Ureter (tissue), 1 donor: ENCODE measurements around the gene CBX6. TPM values are rescaled to one million over a fixed set of nuclear protein-coding genes. Genes with fewer than 3 reads are reported as not detected.

Experiments used
- DNase-seq: peaks from one replicate; pipeline ENCODE4 v3.0.0-alpha.2; 2020; ENCODE audit warnings: low spot score
- total RNA-seq: library from RNA; stranded (reverse); gene quantifications from one replicate; pipeline ENCODE4 v1.2.4, GENCODE V29; 2023
- donor health status: DM: yes; HTN: yes; CAD: no.

Gene CBX6
- total RNA-seq, 1 donor from 2014 or later = 93.8 TPM

GRCh38 chr22:38873469-38874411, 1.7 kb upstream of the CBX6 start:
- DNase-seq = peak; percentile 37

GRCh38 chr22:38872831-38873248, 824 bp upstream of the CBX6 start:
- DNase-seq = peak; percentile 75

- DNase-seq = peak; percentile 55
Observed at GRCh38 chr22:38871360-38872171, 450 bp downstream of the CBX6 start.

DNA sequence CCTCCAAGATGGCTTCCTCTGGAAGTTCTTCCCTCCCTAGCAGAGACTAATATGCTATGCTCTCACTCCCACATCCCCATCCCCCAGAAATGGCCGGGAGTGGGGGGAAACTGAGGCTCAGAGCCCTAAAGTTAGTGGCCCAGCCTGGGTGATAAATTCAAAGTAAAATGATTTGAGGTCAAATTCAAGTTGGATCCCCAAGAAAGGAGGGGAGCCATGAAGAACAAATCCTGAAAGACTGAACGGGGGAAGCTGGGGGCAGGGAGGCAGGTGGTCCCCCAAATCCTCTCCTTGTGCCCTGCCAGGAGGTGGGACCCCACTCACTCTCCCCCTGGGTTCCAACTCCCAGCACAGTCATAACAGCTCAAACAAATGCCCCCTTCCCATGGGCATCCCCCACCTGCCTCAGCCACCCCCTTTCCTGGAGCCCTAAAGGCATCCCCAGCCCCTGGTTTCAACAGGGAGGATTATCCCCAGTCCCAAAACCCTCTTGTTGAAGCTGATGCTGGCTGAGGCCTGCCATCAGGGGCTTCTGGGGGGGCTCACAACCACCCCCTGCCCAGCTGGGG, 1.1 kb downstream of the CBX6 start:
- DNase-seq = peak; percentile 43

DNA sequence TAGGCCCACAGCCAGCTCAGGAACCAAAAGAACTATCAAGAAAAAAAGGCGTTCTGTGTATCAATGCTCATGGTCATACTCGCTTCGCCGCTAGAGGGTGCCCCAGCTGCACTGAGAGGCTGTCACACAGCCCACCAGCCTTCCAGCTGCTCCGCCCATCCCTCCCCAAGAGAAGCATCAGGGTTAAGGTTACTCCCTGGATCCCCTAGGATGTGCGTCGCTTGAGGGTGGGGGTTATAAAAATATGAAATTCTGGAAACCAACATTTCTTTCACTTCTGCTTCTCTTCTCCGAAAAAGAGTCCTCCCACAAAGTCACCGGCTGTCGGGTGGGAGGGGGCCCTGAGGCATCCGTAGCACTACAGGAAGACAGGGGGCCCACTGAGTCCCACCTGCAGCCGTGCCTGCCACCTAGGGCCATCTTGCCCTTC, 1.7 kb downstream of the CBX6 start:
- DNase-seq = peak; percentile 90

GRCh38 chr22:38869663-38870062, 2.4 kb downstream of the CBX6 start:
- peak; percentile 42 for DNase-seq

GRCh38 chr22:38868886-38869381, 3.1 kb downstream of the CBX6 start:
- DNase-seq = peak; percentile 83

GRCh38 chr22:38868286-38868721, 3.7 kb downstream of the CBX6 start:
- peak; percentile 40 for DNase-seq

DNA sequence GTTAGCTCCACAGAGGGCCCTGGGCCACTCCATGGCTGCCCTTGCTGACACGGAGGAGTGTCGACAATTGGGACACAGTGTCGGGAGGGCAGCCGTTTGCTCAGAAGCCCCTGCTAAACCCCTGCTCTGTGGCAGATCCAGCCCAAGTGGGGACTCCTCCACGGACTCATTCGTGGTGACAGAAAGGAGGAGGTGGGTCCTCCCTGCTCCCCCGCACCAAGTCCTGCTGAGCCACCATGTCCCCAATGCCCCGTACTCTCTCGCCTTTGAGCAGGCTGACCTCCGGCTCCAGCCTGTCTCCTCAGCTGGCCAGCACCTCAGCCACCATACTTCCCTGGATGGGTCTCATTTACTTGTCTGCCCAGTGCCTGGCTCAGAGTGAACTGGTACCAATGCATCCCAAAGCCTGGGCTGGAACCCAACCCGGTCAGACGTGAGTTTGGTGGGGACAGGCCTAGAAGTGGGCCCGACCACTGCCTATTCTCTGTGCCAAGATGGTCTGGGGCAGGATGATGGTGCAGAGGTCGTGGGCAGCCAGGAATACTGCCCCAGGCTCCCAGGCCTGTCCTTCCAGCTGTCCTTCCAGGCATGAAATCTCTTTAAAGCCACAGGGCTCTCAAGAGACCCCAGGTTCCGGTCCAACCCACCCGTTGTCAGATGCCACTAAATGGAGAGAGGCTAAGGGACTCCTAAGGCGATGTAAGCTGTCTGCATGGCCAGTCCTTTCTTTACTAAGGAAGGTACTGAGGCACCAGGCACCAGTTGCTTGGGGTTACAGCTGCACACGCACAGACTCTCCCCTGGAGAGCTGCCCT, 4.3 kb downstream of the CBX6 start:
- no peak for DNase-seq

- no peak for DNase-seq
Observed at GRCh38 chr22:38867124-38867455, 4.9 kb downstream of the CBX6 start.

- no peak for DNase-seq
Observed at GRCh38 chr22:38866399-38867123, 5.5 kb downstream of the CBX6 start.

- DNase-seq = no peak
Observed at GRCh38 chr22:38866024-38866398, 6.0 kb downstream of the CBX6 start.

DNA sequence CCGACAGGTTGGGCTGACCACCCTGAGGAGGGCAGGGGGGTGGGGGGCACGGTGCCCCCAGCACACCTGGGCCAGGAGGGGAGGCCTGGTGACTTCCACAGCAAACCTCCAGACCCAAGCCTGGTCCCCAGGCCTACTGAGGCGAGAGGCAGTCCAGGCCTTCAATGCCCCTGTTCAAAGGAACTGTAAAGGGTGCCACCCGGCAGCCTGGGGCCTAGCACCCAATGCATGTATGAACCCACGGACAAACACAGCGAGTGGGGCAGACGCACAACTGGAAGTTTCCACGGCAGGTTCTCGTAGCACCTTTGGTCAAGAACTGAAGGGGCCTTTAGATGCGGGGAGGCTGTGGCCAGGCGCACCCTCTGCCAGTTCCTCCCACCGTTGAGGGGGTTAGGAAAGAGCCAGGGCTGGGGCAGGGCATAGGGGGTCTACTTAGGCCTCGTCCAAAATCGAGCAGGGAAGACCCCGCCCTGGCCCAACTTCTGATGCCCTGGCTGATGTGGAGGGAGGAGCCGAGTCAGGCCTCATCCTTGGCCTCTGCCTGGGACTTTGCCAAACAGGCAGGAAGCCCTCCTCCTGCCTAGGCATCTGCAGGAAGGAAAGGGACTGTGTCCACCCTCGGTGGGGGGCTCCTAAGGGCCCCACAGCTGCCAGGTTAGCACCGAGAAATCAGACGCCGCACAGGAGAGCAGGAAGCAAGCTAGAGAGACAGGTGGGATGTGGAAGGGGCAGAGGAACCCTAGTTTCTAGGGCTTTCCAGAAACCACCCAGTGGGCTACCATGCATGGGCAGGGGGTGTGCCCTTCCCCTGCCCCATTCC, 6.6 kb downstream of the CBX6 start:
- no peak for DNase-seq

DNA sequence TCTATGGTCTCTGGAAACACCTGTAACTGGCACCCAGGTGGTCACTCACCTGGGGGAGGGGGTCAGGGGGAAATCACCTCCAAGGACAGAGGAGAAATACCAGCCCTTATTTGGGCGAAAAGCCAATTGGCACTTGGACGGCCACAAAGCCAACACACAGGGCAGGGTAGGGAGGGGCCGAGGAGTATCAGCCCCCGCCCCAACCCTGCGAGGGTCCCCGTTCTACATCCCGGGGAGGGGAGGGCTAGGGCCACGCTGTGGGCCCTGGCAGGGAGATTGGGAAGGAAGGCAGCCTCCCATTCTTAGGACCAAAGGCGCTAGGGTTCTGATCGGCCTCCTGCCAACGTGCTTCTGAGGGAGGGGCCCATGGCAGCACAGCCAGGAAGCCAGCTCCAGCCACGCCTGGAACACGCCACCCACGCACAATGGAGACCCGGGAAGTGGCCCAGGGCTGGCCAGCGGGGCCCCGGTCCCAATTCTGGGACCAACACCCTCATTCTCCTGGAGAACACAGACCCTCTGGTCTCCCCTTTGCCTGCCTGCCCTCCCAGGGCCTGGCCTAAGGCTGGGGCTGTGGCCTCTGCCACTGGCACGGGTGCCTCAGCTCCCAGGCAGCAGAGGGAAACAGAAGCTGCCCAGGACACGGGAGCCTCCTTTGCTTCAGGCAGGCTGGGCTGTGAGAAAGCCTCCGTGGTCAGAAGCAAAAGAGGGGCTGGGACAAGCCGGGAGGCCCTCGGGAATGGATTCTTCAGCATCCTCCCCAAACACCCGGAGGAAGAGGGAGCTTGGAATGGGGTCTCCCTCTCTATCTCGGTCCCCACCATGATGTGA, 7.4 kb downstream of the CBX6 start:
- DNase-seq = peak; percentile 67

DNA sequence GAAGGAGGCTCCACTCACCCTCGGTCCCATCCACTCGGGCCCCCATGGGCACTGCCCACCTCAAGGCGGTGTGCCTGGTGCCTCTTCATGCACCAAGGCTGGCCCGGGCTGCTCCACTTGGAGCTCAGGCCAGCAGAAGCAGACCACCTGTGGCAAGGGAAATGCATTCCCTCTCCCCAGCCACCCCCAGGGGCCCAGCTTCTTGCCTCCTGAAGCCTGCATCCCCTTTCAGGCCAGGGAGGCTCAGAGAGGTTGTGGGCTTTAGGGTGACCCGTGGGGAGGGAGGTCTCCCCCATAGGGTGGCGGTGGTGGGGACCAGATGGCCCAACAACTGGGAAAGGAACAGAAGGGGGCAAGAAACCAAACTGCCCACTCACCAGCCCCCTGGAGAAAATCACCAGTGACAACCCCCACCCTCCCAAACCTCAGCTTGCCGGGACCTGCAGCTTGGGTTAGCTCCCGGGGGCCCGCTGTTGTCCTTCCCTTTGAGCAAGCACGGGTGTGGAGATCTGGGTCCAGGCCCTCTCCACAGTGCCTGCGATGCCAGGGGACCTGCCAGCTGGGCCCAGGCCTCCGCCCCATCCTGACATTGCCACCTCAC, 8.4 kb downstream of the CBX6 start:
- DNase-seq = no peak

- DNase-seq = peak; percentile 65
Observed at GRCh38 chr22:38862375-38863329, 9.4 kb downstream of the CBX6 start.

DNA sequence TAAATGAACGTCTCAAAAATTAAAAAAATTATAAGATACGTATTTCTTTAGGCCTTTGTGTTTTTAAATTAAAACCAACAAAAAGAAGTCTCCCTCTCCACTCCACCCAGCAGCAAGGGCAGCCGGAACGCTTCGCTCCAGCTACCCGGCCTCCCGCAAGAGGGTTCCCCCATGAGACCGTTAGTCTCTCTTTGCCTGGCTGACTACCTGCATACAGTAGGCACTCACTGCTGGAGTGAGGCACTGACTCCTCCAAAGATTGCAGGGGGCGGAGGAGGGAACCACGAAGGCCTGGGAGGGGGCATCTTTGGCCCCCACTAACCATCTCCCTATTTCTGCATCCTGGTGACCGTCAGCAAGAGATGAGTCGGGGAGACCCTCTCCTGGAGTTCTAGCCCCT, 10.1 kb downstream of the CBX6 start:
- no peak for DNase-seq
